Measurements from ENCODE around the gene C11orf68. TPM values are rescaled to one million over a fixed set of nuclear protein-coding genes. Genes with fewer than 3 reads are reported as not detected.
"Not testable (repeated sequence)": the region's sequence is repeated elsewhere in the genome, so short reads cannot be mapped to it uniquely, and the experiment has no call there.

C11orf68 gene
- total and polyA plus RNA-seq, 2 donors: 11.0 to 38.8 TPM

- peak overlapping the region in 1 of 2 donors; percentile 31 for H3K27ac ChIP-seq (ENCODE audit: low read depth in 1 of 2, low read length in 1 of 2)
These were observed 19.3 kb downstream of the C11orf68 start for GRCh38 chr11:65899356-65900124.

GRCh38 chr11:65898656-65899355 lies 20.1 kb downstream of the C11orf68 start:
- Histone ChIP-seq H3K27ac (ENCODE audit: low read depth in 1 of 2, low read length in 1 of 2) (no peak overlapping the region), H3K9me3 (ENCODE audit: control insufficient read depth in 2 of 2, insufficient read depth in 1 of 2, low read length in 1 of 2) (no peaks in the 10 kb centered on the region), H3K27me3 (ENCODE audit: control insufficient read depth in 2 of 2, insufficient read depth in 1 of 2, low read length in 1 of 2) (peaks cover 22 to 65% of the 10 kb centered on the region in 2 donors), H3K36me3 (ENCODE audit: control insufficient read depth in 2 of 2, insufficient read depth in 2 of 2, low read length in 1 of 2) (no peaks in the 10 kb centered on the region), H3K4me1 (ENCODE audit: control insufficient read depth in 2 of 2, insufficient read depth in 2 of 2, low read length in 2 of 2) (peaks cover 23 to 49% of the 10 kb centered on the region in 2 donors), H3K4me3 (ENCODE audit: low read length in 2 of 2) (peak overlapping the region in 1 of 2 donors; percentile 58)
- no peak for DNase-seq (ENCODE audit: low read depth in 6 of 9, low spot score in 9 of 9)
- 31% methylated on average over 28 of the region's 28 CpGs for WGBS

More at GRCh38 chr11:65899356-65900124, 19.3 kb downstream of the C11orf68 start:
- Histone ChIP-seq H3K9me3 (ENCODE audit: control insufficient read depth in 2 of 2, insufficient read depth in 1 of 2, low read length in 1 of 2) (no peaks in the 10 kb centered on the region), H3K4me3 (ENCODE audit: low read length in 2 of 2) (peak overlapping the region in 1 of 2 donors; percentile 58), H3K27me3 (ENCODE audit: control insufficient read depth in 2 of 2, insufficient read depth in 1 of 2, low read length in 1 of 2) (peaks cover 22 to 65% of the 10 kb centered on the region in 2 donors), H3K4me1 (ENCODE audit: control insufficient read depth in 2 of 2, insufficient read depth in 2 of 2, low read length in 2 of 2) (peaks cover 18 to 42% of the 10 kb centered on the region in 2 donors), H3K36me3 (ENCODE audit: control insufficient read depth in 2 of 2, insufficient read depth in 2 of 2, low read length in 1 of 2) (no peaks in the 10 kb centered on the region)
- WGBS: 4% methylated on average over 78 of the region's 78 CpGs
- peak in 3 of 9 donors; percentile 66 to 76 (median 68) for DNase-seq (ENCODE audit: low read depth in 6 of 9, low spot score in 9 of 9)

DNA sequence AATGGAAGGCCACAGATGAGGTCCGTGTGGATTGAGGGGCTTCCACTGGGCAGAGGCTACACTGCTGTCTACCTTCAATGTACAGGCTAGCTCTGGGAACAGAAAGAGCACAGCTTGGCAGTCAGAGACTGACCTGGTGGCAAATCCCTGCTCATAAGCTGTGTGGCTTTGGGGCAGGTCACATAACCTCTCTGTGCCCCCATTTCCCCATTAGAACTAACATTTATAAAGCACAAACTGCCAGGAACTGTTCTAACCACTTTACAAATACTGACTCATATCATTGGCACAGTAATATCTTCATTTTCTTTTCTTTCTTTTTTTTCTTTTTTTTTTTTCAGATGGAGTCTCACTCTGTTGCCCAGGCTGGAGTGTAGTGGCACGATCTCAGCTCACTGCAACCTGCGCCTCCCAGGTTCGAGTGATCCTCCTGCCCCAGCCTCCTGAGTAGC lies 21.8 kb downstream of the C11orf68 start:
- Histone ChIP-seq H3K9me3 (ENCODE audit: control insufficient read depth in 2 of 2, insufficient read depth in 1 of 2, low read length in 1 of 2) (no peaks in the 10 kb centered on the region), H3K27me3 (ENCODE audit: control insufficient read depth in 2 of 2, insufficient read depth in 1 of 2, low read length in 1 of 2) (peaks cover 22 to 57% of the 10 kb centered on the region in 2 donors), H3K4me1 (ENCODE audit: control insufficient read depth in 2 of 2, insufficient read depth in 2 of 2, low read length in 2 of 2) (peaks cover 37 to 54% of the 10 kb centered on the region in 2 donors), H3K27ac (ENCODE audit: low read depth in 1 of 2, low read length in 1 of 2) (no peak overlapping the region), H3K36me3 (ENCODE audit: control insufficient read depth in 2 of 2, insufficient read depth in 2 of 2, low read length in 1 of 2) (no peaks in the 10 kb centered on the region), H3K4me3 (ENCODE audit: low read length in 2 of 2) (no peak overlapping the region)
- DNase-seq (ENCODE audit: low read depth in 6 of 9, low spot score in 9 of 9): no peak
- WGBS: 95% methylated on average over 4 of the region's 4 CpGs

DNA sequence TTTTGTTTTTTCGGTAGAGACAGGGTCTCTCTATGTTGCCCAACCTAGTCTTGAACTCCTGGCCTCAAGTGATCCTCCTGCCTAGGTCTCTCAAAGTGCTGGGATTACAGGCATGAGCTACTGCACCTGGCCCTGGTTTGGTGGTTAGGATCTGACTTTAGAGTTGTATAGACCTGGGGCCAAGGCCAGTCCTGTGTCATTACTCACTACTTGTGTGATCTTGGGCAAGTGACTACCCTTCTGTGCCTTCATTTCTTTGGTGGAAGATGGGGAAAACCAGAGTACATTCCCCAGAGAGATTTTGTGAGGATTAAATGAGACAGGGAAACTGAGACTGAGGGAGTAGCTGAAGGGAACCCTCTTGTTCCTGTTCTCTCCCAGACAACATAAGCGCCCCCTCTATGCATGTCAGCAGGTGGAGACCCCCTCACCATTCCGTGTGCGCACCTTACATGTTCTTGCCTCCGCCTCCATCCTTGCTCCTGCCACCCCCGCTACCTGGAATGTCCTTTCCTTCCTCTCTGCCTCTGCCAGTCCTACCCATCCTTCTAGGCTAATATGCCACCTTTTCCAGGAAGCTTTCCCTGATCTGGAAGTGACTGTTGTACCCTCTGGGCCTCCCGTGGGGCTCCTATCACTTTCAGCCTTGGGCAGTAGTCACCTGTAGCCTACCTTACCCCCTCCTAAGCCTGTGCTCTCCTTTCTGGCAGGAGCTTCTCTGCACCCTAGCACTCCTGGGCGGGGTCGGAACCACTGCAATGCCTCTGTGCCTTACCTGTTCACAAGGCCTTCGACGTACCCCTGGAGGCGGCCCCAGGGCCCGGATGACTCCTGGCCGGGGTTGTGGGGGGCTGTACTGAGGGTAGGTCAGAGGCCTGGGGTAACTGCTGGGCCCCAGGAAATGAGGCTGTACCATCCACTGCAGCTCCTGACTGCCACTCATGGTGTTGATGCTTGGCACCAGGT lies 22.5 kb downstream of the C11orf68 start:
- no peaks in the 10 kb centered on the region for H3K36me3 ChIP-seq (ENCODE audit: control insufficient read depth in 2 of 2, insufficient read depth in 2 of 2, low read length in 1 of 2)
- no peak overlapping the region for H3K27ac ChIP-seq (ENCODE audit: low read depth in 1 of 2, low read length in 1 of 2)
- no peak overlapping the region for H3K4me3 ChIP-seq (ENCODE audit: low read length in 2 of 2)
- peaks cover 42 to 58% of the 10 kb centered on the region in 2 donors for H3K4me1 ChIP-seq (ENCODE audit: control insufficient read depth in 2 of 2, insufficient read depth in 2 of 2, low read length in 2 of 2)
- 97% methylated on average over 14 of the region's 14 CpGs for WGBS
- peaks cover 22 to 52% of the 10 kb centered on the region in 2 donors for H3K27me3 ChIP-seq (ENCODE audit: control insufficient read depth in 2 of 2, insufficient read depth in 1 of 2, low read length in 1 of 2)
- no peak for DNase-seq (ENCODE audit: low read depth in 6 of 9, low spot score in 9 of 9)
- H3K9me3 ChIP-seq (ENCODE audit: control insufficient read depth in 2 of 2, insufficient read depth in 1 of 2, low read length in 1 of 2): no peaks in the 10 kb centered on the region

DNA sequence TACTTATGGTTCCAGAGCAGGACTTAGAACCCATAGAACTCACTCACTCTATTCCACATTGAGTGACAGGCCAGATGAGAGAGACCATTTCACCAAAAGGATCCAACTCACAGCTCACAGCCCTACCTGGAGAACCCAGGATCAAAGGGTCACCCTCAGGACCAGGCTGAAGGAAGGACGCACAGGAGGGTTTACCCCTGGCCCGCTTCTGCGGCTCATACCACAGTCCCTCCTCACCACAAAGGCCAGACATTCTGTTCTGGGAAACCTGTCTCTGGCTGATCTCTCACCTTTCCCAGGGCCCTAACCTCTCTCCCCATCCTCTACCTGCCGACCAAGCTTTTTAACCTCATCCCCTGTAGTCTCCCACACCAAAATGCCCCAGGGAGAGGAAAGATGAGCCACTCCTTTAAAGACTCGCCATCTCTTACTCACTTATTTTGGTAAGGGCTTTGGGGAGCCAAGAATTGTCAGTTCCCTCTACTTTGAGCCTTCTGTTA lies 23.3 kb downstream of the C11orf68 start:
- H3K27me3 ChIP-seq (ENCODE audit: control insufficient read depth in 2 of 2, insufficient read depth in 1 of 2, low read length in 1 of 2): peaks cover 18 to 44% of the 10 kb centered on the region in 2 donors
- 97% methylated on average over 5 of the region's 5 CpGs for WGBS
- DNase-seq (ENCODE audit: low read depth in 6 of 9, low spot score in 9 of 9): no peak
- H3K4me3 ChIP-seq (ENCODE audit: low read length in 2 of 2): no peak overlapping the region
- H3K36me3 ChIP-seq (ENCODE audit: control insufficient read depth in 2 of 2, insufficient read depth in 2 of 2, low read length in 1 of 2): no peaks in the 10 kb centered on the region
- no peaks in the 10 kb centered on the region for H3K9me3 ChIP-seq (ENCODE audit: control insufficient read depth in 2 of 2, insufficient read depth in 1 of 2, low read length in 1 of 2)
- H3K4me1 ChIP-seq (ENCODE audit: control insufficient read depth in 2 of 2, insufficient read depth in 2 of 2, low read length in 2 of 2): peaks cover 40 to 55% of the 10 kb centered on the region in 2 donors
- H3K27ac ChIP-seq (ENCODE audit: low read depth in 1 of 2, low read length in 1 of 2): no peak overlapping the region

DNA sequence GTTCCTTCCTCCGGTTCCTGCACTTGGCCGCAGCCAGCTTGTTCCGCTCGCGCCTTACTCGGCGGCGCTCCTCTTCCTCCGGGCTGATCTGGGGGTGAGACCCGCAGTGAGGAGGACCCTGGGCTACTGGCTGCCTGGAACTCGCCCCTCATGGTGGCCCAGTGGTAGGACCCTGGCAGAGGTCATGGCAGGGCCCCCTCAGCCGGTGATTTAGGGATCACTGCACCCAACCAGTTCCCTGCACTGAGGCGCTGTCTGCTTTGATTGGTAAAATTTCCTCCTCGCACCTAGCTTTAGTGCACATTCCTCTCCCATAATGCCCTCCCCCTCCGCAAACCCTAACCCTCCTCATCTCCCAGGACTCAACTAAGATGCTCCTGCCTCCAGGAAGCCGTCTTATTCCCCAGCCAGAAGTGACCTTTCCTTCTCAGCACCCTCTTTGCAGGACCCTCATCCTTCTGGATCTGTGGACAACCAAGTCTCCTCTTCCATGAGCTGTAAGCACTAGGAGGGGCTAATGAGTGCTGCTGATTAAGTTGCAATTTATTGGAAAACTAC lies 24.7 kb downstream of the C11orf68 start:
- peak overlapping the region; percentile 68 to 71 for H3K27ac ChIP-seq (ENCODE audit: low read depth in 1 of 2, low read length in 1 of 2)
- H3K4me1 ChIP-seq (ENCODE audit: control insufficient read depth in 2 of 2, insufficient read depth in 2 of 2, low read length in 2 of 2): peaks cover 39 to 54% of the 10 kb centered on the region in 2 donors
- H3K27me3 ChIP-seq (ENCODE audit: control insufficient read depth in 2 of 2, insufficient read depth in 1 of 2, low read length in 1 of 2): peaks cover 9 to 30% of the 10 kb centered on the region in 2 donors
- no peaks in the 10 kb centered on the region for H3K9me3 ChIP-seq (ENCODE audit: control insufficient read depth in 2 of 2, insufficient read depth in 1 of 2, low read length in 1 of 2)
- peak overlapping the region; percentile 30 to 40 for H3K4me3 ChIP-seq (ENCODE audit: low read length in 2 of 2)
- 14% methylated on average over 16 of the region's 16 CpGs for WGBS
- peak in 1 of 9 donors; percentile 49 for DNase-seq (ENCODE audit: low read depth in 6 of 9, low spot score in 9 of 9)
- H3K36me3 ChIP-seq (ENCODE audit: control insufficient read depth in 2 of 2, insufficient read depth in 2 of 2, low read length in 1 of 2): no peaks in the 10 kb centered on the region

GRCh38 chr11:65892661-65893317 lies 26.1 kb downstream of the C11orf68 start:
- WGBS: 88% methylated on average over 10 of the region's 10 CpGs

DNA sequence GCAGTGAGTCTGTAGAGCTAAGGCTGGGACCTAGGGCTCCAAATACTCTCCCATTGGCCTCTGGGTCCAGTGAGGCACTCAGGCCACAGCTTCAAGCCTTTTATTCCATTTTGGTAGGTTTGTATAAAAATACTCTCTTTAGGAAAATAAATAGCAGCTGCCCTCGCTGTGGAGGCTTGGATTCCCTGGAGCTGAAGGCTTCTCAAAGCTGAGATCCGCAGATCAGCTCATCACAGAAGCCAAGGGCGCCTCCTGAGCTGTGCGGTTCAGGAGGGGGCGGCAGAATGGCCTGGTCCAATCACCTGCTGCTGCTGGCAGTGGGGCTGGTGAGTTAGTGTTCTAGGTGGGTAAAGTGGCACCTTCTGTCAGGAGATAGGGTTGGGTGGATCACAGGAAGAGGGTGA lies 26.7 kb downstream of the C11orf68 start:
- Histone ChIP-seq H3K4me1 (ENCODE audit: control insufficient read depth in 2 of 2, insufficient read depth in 2 of 2, low read length in 2 of 2) (peaks cover 37 to 63% of the 10 kb centered on the region in 2 donors), H3K27ac (ENCODE audit: low read depth in 1 of 2, low read length in 1 of 2) (peak overlapping the region in 1 of 2 donors; percentile 95), H3K27me3 (ENCODE audit: control insufficient read depth in 2 of 2, insufficient read depth in 1 of 2, low read length in 1 of 2) (peaks cover 0 to 11% of the 10 kb centered on the region in 2 donors), H3K4me3 (ENCODE audit: low read length in 2 of 2) (peak overlapping the region in 1 of 2 donors; percentile 80)
- H3K9me3 ChIP-seq (ENCODE audit: control insufficient read depth in 2 of 2, insufficient read depth in 1 of 2, low read length in 1 of 2); DNase-seq (ENCODE audit: low read depth in 6 of 9, low spot score in 9 of 9); H3K36me3 ChIP-seq (ENCODE audit: control insufficient read depth in 2 of 2, insufficient read depth in 2 of 2, low read length in 1 of 2): not testable (repeated sequence)
- WGBS: 84% methylated on average over 5 of the region's 5 CpGs

More at GRCh38 chr11:65892661-65893317, 26.1 kb downstream of the C11orf68 start:
- H3K27ac ChIP-seq (ENCODE audit: low read depth in 1 of 2, low read length in 1 of 2): no peak overlapping the region
- DNase-seq (ENCODE audit: low read depth in 6 of 9, low spot score in 9 of 9): no peak
- H3K27me3 ChIP-seq (ENCODE audit: control insufficient read depth in 2 of 2, insufficient read depth in 1 of 2, low read length in 1 of 2): peaks cover 0 to 16% of the 10 kb centered on the region in 2 donors
- peak overlapping the region in 1 of 2 donors; percentile 40 for H3K4me3 ChIP-seq (ENCODE audit: low read length in 2 of 2)
- H3K36me3 ChIP-seq (ENCODE audit: control insufficient read depth in 2 of 2, insufficient read depth in 2 of 2, low read length in 1 of 2): no peaks in the 10 kb centered on the region
- peaks cover 37 to 57% of the 10 kb centered on the region in 2 donors for H3K4me1 ChIP-seq (ENCODE audit: control insufficient read depth in 2 of 2, insufficient read depth in 2 of 2, low read length in 2 of 2)
- H3K9me3 ChIP-seq (ENCODE audit: control insufficient read depth in 2 of 2, insufficient read depth in 1 of 2, low read length in 1 of 2): peaks cover 0 to 3% of the 10 kb centered on the region in 2 donors
